Measurements from ENCODE around the gene CD9. TPM values are rescaled to one million over a fixed set of nuclear protein-coding genes. Genes with fewer than 3 reads are reported as not detected.

The CD9 gene
- total and polyA plus RNA-seq, 12 donors, result 14.9 to 461 (median 276) TPM

DNA sequence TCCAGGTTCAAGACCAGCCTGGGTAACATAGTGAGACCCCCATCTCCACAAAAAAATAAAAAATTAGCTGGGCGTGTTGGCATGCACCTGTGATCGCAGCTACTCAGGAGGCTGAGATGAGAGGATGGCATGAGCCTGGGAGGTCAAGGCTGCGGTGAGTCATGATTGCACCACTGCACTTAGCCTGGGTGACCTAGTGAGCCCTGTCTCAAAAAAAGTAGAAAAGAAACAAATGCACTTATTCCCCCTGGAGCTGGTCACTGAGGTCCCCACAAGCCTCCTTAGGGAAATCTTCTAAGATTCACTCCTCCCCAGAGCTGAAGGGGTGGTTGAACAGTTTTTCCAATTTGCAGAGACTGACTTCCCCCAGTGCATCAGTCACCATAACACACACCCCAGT, 1.6 kb downstream of the CD9 start:
- Histone ChIP-seq H3K9me3 (replicated peaks in 1 of 3) (no peaks in the 10 kb centered on the region), H3K27me3 (no peaks in the 10 kb centered on the region), H3K4me3 (peak overlapping the region in 1 of 4 donors; percentile 97), H3K36me3 (replicated peaks in 1 of 2) (no peaks in the 10 kb centered on the region), H3K4me1 (replicated peaks in 1 of 2) (peaks cover 39 to 67% of the 10 kb centered on the region in 2 donors), H3K27ac (peak overlapping the region in 4 of 5 donors; percentile 29 to 93 (median 85))
- TF ChIP-seq, protein P1, sequence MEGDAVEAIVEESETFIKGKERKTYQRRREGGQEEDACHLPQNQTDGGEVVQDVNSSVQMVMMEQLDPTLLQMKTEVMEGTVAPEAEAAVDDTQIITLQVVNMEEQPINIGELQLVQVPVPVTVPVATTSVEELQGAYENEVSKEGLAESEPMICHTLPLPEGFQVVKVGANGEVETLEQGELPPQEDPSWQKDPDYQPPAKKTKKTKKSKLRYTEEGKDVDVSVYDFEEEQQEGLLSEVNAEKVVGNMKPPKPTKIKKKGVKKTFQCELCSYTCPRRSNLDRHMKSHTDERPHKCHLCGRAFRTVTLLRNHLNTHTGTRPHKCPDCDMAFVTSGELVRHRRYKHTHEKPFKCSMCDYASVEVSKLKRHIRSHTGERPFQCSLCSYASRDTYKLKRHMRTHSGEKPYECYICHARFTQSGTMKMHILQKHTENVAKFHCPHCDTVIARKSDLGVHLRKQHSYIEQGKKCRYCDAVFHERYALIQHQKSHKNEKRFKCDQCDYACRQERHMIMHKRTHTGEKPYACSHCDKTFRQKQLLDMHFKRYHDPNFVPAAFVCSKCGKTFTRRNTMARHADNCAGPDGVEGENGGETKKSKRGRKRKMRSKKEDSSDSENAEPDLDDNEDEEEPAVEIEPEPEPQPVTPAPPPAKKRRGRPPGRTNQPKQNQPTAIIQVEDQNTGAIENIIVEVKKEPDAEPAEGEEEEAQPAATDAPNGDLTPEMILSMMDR (IDR thresholded peaks at IDR 0.05), result no peak
- TF ChIP-seq POLR2A (IDR thresholded peaks at IDR 0.05), result no peak
- WGBS, 4 donors, result 32 to 61% (median 41%) methylated on average over 3 of the region's 3 CpGs
- intact Hi-C loops (cut with DNase I), result no loop called here
- DNase-seq, result peak in 4 of 7 donors; percentile 49 to 71 (median 64)

DNA sequence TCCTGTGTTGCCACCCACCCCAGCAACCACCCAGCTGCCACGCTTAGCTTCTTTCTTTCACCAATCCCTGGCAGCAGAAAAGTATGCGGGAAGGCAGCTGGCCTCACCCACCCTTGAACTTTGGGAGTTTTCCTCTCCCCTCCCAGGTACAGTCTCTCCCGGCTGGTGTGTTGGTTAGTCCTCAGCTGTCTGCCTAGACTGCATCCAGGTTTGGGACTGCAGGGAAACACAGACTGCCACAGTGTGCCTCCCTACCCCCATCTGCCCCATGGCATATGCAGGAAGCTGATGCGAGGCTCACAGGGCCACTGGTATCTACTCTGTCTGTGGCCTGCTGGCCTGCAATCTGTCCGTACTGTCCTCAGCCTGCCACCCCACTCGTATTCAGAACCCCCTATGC, 2.1 kb downstream of the CD9 start:
- intact Hi-C loops (cut with DNase I), result no loop called here

DNA sequence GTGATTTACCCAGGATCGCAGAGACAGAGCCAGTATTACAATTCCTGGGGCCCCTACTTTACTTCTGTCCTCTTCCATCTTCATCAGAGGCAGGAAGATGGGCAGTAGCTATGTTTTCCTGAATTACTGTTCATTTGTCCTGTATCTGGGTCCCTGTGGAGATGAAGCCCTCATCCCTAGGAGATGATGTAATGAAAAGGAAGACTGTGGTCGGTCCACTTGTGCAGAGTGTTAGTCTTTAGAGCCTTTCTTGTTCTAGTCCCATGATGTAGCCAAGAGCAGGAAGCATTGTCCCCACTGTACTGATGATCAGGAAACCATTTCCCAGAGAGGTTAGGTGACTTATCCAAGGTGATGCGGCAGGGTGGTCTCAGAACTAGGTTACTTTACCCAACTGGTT, 2.6 kb downstream of the CD9 start:
- Histone ChIP-seq H3K4me3 (peak overlapping the region in 1 of 4 donors; percentile 97), H3K27ac (peak overlapping the region in 3 of 5 donors; percentile 78 to 93 (median 92)), H3K27me3 (no peaks in the 10 kb centered on the region), H3K9me3 (replicated peaks in 1 of 3) (no peaks in the 10 kb centered on the region), H3K4me1 (replicated peaks in 1 of 2) (peaks cover 39 to 77% of the 10 kb centered on the region in 2 donors), H3K36me3 (replicated peaks in 1 of 2) (no peaks in the 10 kb centered on the region)
- 74 to 90% (median 85%) methylated on average over 3 of the region's 3 CpGs for WGBS, 4 donors
- no peak for DNase-seq
- no peak for TF ChIP-seq POLR2A (IDR thresholded peaks at IDR 0.05)
- TF ChIP-seq, protein P1 (IDR thresholded peaks at IDR 0.05), result no peak
- intact Hi-C loops (cut with DNase I), result no loop called here

More for the DNA sequence above, 2.1 kb downstream of the CD9 start:
- Histone ChIP-seq H3K4me1 (replicated peaks in 1 of 2) (peaks cover 39 to 72% of the 10 kb centered on the region in 2 donors), H3K4me3 (peak overlapping the region in 1 of 4 donors; percentile 97), H3K27me3 (no peaks in the 10 kb centered on the region), H3K9me3 (replicated peaks in 1 of 3) (no peaks in the 10 kb centered on the region), H3K36me3 (replicated peaks in 1 of 2) (no peaks in the 10 kb centered on the region), H3K27ac (peak overlapping the region in 4 of 5 donors; percentile 29 to 93 (median 85))
- peak in 1 of 2 donors; percentile 13 for TF ChIP-seq POLR2A (IDR thresholded peaks at IDR 0.05)
- TF ChIP-seq, protein P1 (IDR thresholded peaks at IDR 0.05), result no peak
- WGBS, 4 donors, result 39 to 49% (median 46%) methylated on average over 6 of the region's 6 CpGs
- no peak for DNase-seq

- TF ChIP-seq, protein P1 (IDR thresholded peaks at IDR 0.05), result no peak
- TF ChIP-seq POLR2A (IDR thresholded peaks at IDR 0.05), result no peak
- H3K27me3 ChIP-seq, result no peaks in the 10 kb centered on the region
- 92 to 97% (median 95%) methylated on average over 3 of the region's 3 CpGs for WGBS, 4 donors
- no peaks in the 10 kb centered on the region for H3K9me3 ChIP-seq (replicated peaks in 1 of 3)
- H3K4me3 ChIP-seq, result no peak overlapping the region
- H3K27ac ChIP-seq, result peak overlapping the region in 3 of 5 donors; percentile 78 to 93 (median 92)
- no peak for DNase-seq
- peaks cover 0 to 2% of the 10 kb centered on the region in 2 donors for H3K36me3 ChIP-seq (replicated peaks in 1 of 2)
- intact Hi-C loops (cut with DNase I), result no loop called here
- peaks cover 39 to 79% of the 10 kb centered on the region in 2 donors for H3K4me1 ChIP-seq (replicated peaks in 1 of 2)
These were observed 3.4 kb downstream of the CD9 start for GRCh38 chr12:6203601-6204000.
